ENCODE measurements around the gene MICAL3. TPM values are rescaled to one million over a fixed set of nuclear protein-coding genes. Genes with fewer than 3 reads are reported as not detected.

MICAL3 gene
- total and polyA plus RNA-seq, 2 of the 8 experiments (the other 6 are each of a cell fraction or from before 2014, with no cell fraction given), result 8.3 to 41.8 TPM

DNA sequence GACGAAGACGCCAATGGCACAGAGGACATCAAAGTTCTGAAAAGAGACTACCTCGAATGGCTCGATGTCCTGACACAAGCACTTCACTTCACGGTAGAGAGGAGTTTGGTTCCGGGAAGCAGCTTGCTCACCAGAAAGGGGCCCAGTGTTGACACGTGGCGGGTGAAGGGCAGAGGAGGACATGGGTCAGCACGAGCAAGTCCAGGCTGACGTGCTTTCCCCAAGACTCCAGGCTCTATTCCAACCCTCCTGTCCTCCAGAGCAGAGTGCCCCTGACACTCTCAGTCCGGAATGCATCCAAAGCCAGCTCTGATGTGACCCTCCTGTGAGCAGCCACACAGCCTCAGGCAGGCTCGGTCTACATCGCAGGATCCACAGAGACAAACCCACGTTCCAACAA is 172.6 kb downstream of the MICAL3 start (continued):
- TF ChIP-seq, protein P1, sequence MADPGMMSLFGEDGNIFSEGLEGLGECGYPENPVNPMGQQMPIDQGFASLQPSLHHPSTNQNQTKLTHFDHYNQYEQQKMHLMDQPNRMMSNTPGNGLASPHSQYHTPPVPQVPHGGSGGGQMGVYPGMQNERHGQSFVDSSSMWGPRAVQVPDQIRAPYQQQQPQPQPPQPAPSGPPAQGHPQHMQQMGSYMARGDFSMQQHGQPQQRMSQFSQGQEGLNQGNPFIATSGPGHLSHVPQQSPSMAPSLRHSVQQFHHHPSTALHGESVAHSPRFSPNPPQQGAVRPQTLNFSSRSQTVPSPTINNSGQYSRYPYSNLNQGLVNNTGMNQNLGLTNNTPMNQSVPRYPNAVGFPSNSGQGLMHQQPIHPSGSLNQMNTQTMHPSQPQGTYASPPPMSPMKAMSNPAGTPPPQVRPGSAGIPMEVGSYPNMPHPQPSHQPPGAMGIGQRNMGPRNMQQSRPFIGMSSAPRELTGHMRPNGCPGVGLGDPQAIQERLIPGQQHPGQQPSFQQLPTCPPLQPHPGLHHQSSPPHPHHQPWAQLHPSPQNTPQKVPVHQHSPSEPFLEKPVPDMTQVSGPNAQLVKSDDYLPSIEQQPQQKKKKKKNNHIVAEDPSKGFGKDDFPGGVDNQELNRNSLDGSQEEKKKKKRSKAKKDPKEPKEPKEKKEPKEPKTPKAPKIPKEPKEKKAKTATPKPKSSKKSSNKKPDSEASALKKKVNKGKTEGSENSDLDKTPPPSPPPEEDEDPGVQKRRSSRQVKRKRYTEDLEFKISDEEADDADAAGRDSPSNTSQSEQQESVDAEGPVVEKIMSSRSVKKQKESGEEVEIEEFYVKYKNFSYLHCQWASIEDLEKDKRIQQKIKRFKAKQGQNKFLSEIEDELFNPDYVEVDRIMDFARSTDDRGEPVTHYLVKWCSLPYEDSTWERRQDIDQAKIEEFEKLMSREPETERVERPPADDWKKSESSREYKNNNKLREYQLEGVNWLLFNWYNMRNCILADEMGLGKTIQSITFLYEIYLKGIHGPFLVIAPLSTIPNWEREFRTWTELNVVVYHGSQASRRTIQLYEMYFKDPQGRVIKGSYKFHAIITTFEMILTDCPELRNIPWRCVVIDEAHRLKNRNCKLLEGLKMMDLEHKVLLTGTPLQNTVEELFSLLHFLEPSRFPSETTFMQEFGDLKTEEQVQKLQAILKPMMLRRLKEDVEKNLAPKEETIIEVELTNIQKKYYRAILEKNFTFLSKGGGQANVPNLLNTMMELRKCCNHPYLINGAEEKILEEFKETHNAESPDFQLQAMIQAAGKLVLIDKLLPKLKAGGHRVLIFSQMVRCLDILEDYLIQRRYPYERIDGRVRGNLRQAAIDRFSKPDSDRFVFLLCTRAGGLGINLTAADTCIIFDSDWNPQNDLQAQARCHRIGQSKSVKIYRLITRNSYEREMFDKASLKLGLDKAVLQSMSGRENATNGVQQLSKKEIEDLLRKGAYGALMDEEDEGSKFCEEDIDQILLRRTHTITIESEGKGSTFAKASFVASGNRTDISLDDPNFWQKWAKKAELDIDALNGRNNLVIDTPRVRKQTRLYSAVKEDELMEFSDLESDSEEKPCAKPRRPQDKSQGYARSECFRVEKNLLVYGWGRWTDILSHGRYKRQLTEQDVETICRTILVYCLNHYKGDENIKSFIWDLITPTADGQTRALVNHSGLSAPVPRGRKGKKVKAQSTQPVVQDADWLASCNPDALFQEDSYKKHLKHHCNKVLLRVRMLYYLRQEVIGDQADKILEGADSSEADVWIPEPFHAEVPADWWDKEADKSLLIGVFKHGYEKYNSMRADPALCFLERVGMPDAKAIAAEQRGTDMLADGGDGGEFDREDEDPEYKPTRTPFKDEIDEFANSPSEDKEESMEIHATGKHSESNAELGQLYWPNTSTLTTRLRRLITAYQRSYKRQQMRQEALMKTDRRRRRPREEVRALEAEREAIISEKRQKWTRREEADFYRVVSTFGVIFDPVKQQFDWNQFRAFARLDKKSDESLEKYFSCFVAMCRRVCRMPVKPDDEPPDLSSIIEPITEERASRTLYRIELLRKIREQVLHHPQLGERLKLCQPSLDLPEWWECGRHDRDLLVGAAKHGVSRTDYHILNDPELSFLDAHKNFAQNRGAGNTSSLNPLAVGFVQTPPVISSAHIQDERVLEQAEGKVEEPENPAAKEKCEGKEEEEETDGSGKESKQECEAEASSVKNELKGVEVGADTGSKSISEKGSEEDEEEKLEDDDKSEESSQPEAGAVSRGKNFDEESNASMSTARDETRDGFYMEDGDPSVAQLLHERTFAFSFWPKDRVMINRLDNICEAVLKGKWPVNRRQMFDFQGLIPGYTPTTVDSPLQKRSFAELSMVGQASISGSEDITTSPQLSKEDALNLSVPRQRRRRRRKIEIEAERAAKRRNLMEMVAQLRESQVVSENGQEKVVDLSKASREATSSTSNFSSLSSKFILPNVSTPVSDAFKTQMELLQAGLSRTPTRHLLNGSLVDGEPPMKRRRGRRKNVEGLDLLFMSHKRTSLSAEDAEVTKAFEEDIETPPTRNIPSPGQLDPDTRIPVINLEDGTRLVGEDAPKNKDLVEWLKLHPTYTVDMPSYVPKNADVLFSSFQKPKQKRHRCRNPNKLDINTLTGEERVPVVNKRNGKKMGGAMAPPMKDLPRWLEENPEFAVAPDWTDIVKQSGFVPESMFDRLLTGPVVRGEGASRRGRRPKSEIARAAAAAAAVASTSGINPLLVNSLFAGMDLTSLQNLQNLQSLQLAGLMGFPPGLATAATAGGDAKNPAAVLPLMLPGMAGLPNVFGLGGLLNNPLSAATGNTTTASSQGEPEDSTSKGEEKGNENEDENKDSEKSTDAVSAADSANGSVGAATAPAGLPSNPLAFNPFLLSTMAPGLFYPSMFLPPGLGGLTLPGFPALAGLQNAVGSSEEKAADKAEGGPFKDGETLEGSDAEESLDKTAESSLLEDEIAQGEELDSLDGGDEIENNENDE (IDR thresholded peaks at IDR 0.05; ENCODE audit: insufficient replicate concordance, low read length), result no peak
- TF ChIP-seq POLR2AphosphoS5 (IDR thresholded peaks at IDR 0.05; ENCODE audit: low read depth, low read length) (no peak), POLR2A (IDR thresholded peaks at IDR 0.05; ENCODE audit: control extremely low read depth in 1 of 2, low read depth in 2 of 2, low read length in 2 of 2) (no peak), CHD2 (IDR thresholded peaks at IDR 0.05; ENCODE audit: low read length) (no peak), SUZ12 (IDR thresholded peaks at IDR 0.05; ENCODE audit: low read length) (no peak), BACH1 (IDR thresholded peaks at IDR 0.05; ENCODE audit: low read length) (no peak), SIRT6 (IDR thresholded peaks at IDR 0.05; ENCODE audit: low read length) (no peak), SIX5 (IDR thresholded peaks at IDR 0.05; ENCODE audit: low read depth, low read length) (no peak), CBX5 (IDR thresholded peaks at IDR 0.05; ENCODE audit: low read depth, low read length) (no peak), CREB1 (IDR thresholded peaks at IDR 0.05) (no peak), TAF7 (optimal IDR thresholded peaks at IDR 0.05; ENCODE audit: borderline replicate concordance, low read depth, low read length) (no peak)
